Non-pigmented ciliary epithelial cell (primary cell): Measurements from ENCODE around the gene LFNG.

Experiments
- DNase-seq: peaks from one replicate; pipeline ENCODE4 v3.0.0-alpha.2; 2010; ENCODE audit warnings: low read depth

LFNG gene

GRCh38 chr7:2572101-2572842, 52.7 kb downstream of the LFNG start:
- DNase-seq, result no peak

GRCh38 chr7:2573761-2574160, 54.2 kb downstream of the LFNG start:
- DNase-seq, result no peak

DNA sequence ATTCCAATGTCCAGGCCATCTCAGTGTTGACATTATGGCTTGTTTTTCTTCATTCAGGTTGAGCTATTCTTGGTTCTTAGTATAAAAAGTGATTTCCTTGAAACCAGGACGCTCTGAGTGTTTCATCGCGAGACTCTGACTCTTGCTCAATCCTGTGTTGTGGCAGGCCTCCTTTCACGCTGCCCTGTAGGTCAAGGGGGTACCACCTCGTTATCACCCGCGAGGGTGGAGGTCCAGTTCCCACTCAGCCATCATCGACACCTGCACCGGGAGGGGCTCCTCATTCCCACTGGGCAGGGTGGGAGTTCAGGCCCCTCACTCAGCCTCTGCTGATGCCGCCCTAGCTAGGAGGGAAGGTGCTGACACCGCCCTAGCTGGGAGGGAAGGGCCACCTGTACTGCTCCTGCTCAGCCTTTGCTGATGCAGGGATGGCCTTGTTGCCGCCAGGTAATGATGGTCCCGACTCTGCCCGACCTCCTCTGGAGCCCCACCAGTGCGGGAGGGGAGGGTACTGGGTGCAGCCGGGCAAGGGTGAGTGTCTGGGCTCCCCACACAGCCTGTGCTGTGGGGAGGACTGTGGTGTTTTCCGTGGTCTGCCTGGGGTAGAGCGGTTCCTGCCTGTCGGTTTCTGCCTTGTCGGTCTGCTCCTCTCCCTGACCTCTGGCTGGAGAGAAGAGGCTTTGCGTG, 55.6 kb downstream of the LFNG start:
- DNase-seq, result no peak

DNA sequence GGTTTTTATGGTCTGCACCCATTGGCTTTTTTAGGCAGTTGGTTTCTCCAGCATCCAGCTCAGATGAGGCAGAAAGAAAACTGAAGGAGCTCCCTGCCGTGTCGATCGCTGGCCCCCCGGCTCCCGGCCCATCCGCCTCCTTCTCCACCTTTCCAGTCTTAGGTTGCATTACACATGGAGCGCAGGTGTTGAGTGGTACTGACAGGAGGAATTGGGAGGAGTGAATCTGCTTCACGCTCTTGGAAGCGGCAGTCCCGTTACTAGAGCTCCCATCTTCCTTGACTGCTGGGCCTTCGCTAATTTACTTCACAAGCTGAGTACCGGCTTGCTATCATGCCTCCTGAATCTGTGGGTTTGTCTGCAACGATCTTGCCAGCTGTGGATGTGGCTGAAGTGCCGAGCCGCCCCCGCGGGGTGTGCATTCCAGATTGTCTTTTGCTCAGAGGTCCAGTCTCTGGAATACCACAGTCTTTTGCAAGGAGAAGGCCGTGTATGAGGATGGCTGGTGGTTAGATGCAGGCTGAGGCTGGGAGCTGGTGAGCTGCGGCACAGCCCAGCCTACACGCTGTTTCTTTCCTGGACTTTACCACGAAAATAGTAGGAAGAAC, 56.3 kb downstream of the LFNG start:
- no peak for DNase-seq

- DNase-seq, result no peak
These were observed 57.3 kb downstream of the LFNG start for GRCh38 chr7:2576742-2577491.
